ENCODE measurements around the gene OPN3. TPM values are rescaled to one million over a fixed set of nuclear protein-coding genes. Genes with fewer than 3 reads are reported as not detected.

Gene OPN3
- total RNA-seq, 1 donor from 2014 or later: 32.1 TPM

- Mint-ChIP-seq H3K27ac (peak overlapping the region; percentile 32), H3K4me1 (peaks cover 59% of the 10 kb centered on the region), H3K36me3 (ENCODE audit: low read depth) (peaks cover 35% of the 10 kb centered on the region), H3K27me3 (no peaks in the 10 kb centered on the region), H3K9me3 (no peaks in the 10 kb centered on the region), H3K4me3 (no peak overlapping the region)
- DNase-seq (no peak), ATAC-seq (ENCODE audit: low read depth) (no peak)
- POLR2A ChIA-PET: interaction anchor here (1.0 to 1.9 kb wide), 2 partner anchors 9 to 97 kb away, joined by 3 to 4 read pairs; partner anchors contain the start of gene KMO
- CTCF ChIA-PET: interaction anchor here (1.2 to 2.0 kb wide), 2 partner anchors 19 to 78 kb away, joined by 3 to 7 read pairs; no protein-coding TSS in a partner anchor
- TF ChIP-seq, protein P1, sequence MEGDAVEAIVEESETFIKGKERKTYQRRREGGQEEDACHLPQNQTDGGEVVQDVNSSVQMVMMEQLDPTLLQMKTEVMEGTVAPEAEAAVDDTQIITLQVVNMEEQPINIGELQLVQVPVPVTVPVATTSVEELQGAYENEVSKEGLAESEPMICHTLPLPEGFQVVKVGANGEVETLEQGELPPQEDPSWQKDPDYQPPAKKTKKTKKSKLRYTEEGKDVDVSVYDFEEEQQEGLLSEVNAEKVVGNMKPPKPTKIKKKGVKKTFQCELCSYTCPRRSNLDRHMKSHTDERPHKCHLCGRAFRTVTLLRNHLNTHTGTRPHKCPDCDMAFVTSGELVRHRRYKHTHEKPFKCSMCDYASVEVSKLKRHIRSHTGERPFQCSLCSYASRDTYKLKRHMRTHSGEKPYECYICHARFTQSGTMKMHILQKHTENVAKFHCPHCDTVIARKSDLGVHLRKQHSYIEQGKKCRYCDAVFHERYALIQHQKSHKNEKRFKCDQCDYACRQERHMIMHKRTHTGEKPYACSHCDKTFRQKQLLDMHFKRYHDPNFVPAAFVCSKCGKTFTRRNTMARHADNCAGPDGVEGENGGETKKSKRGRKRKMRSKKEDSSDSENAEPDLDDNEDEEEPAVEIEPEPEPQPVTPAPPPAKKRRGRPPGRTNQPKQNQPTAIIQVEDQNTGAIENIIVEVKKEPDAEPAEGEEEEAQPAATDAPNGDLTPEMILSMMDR (IDR thresholded peaks at IDR 0.05): no peak
- intact Hi-C loops (cut with micrococcal nuclease): no loop called here
Measured at GRCh38 chr1:241630005-241630404, 10.2 kb downstream of the OPN3 start.

DNA sequence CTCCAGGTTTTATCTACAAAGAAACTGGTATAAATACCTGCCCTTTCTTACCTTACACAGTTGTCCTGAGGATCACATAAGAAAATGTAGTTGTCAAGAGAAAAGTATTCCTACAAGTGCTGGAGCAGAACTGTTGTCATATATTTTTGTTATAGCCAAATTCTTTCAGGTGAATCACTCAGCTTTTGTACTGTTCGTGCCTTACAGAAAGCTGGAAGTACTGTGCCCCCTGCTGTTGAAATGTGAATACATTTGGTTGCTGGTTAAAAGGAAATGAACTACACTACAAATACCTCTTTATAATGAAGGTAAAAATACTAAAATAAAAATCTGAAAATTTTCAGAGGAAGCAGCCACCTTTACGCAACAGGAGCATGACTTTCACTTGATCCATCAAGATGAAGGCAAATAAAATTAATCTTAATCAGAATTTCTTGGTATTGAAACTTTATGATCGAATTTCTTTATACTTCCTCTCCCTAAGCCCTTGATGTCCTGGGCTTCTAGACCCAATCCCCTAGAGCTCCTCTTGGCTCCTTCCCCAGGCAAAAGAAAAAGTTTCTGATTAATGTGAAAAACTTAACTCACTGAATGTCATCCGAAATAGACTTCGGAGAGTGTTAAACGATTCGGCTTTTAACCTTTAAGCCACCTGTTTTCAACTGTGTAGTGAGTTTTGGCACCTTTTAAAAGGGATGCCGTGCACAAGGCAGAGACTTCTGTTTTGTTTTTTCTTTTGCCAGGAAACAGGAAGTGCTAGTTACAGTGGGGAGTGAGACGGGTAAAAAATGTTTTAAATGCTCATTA lies 12.5 kb downstream of the OPN3 start:
- Mint-ChIP-seq H3K9me3 (no peaks in the 10 kb centered on the region), H3K36me3 (ENCODE audit: low read depth) (peaks cover 28% of the 10 kb centered on the region), H3K4me1 (peaks cover 48% of the 10 kb centered on the region), H3K27ac (peak overlapping the region; percentile 86), H3K4me3 (peak overlapping the region; percentile 66), H3K27me3 (no peaks in the 10 kb centered on the region)
- intact Hi-C loops (cut with micrococcal nuclease): loop anchor here (1.0 to 5.0 kb wide), 5 partner anchors 13 to 895 kb away; partner anchors contain the start of genes CHML and OPN3
- POLR2A ChIA-PET: interaction anchor here (0.6 to 2.0 kb wide), 8 partner anchors 11 to 112 kb away, joined by 3 to 12 read pairs (median 5); partner anchors contain the start of genes CHML, KMO and OPN3
- CTCF ChIA-PET: interaction anchor here (0.9 to 2.9 kb wide), 10 partner anchors 10 to 358 kb away, joined by 3 to 49 read pairs (median 5); partner anchors contain the start of genes CHML, KMO and OPN3
- no peak for DNase-seq
- ATAC-seq (ENCODE audit: low read depth): peak; percentile 83
- TF ChIP-seq, protein P1 (IDR thresholded peaks at IDR 0.05): peak; percentile 17

DNA sequence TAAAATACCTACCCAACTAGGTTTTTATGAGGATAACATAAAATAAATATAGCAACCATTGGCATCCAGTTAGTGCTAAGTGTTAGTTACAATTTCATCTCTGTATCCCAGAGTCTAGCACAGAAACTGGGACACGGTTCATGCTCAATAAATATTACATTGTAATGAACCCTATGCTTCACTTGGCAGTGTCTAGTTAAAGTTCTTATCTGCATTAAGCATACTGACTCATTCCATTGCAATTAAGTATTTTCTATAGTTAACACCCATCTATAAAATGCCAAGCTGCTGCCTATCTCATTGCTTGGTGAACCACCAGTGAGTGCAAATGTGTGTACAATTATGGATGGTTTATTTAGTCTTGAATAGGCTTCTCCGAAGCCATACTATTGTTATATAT lies 15.2 kb downstream of the OPN3 start:
- no peaks in the 10 kb centered on the region for H3K27me3 Mint-ChIP-seq
- H3K4me1 Mint-ChIP-seq: peaks cover 35% of the 10 kb centered on the region
- TF ChIP-seq, protein P1 (IDR thresholded peaks at IDR 0.05): no peak
- ATAC-seq (ENCODE audit: low read depth) (no peak), DNase-seq (no peak)
- no peaks in the 10 kb centered on the region for H3K9me3 Mint-ChIP-seq
- intact Hi-C loops (cut with micrococcal nuclease): loop anchor here (5.0 kb wide), 1 partner anchor 893 kb away; no protein-coding TSS in a partner anchor
- H3K4me3 Mint-ChIP-seq: no peak overlapping the region
- H3K36me3 Mint-ChIP-seq (ENCODE audit: low read depth): peaks cover 28% of the 10 kb centered on the region
- ChIA-PET POLR2A (no interaction called here), CTCF (no interaction called here)
- no peak overlapping the region for H3K27ac Mint-ChIP-seq

GRCh38 chr1:241622669-241623068 lies 17.5 kb downstream of the OPN3 start:
- ATAC-seq (ENCODE audit: low read depth): no peak
- Mint-ChIP-seq H3K4me1 (peaks cover 16% of the 10 kb centered on the region), H3K27ac (no peak overlapping the region), H3K36me3 (ENCODE audit: low read depth) (peaks cover 32% of the 10 kb centered on the region), H3K27me3 (no peaks in the 10 kb centered on the region), H3K4me3 (no peak overlapping the region), H3K9me3 (no peaks in the 10 kb centered on the region)
- no peak for DNase-seq
- TF ChIP-seq, protein P1 (IDR thresholded peaks at IDR 0.05): no peak
- CTCF ChIA-PET: interaction anchor here (1.3 to 3.5 kb wide), 2 partner anchors 11 to 225 kb away, joined by 3 to 18 read pairs; no protein-coding TSS in a partner anchor
- POLR2A ChIA-PET: no interaction called here
- intact Hi-C loops (cut with micrococcal nuclease): no loop called here

DNA sequence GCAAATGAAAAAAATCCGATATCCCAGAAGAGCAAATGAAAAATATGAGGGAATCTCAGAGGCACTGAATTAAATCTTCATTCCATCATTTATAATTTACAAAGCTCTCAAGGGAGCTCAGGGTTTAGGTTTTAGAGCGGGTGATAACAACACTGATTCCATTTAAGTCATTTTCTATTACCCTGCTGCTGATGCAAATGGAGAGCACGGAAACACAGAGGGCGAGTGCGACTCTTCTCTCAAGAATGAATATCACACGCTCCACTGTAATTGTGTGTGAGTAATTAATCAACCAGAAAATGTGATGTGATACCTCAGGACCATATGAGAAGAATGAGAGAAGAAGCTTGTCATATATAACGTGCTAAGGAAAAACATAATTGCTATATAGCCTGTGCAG lies 22.7 kb downstream of the OPN3 start:
- no peaks in the 10 kb centered on the region for H3K27me3 Mint-ChIP-seq
- peaks cover 10% of the 10 kb centered on the region for H3K4me1 Mint-ChIP-seq
- peaks cover 27% of the 10 kb centered on the region for H3K36me3 Mint-ChIP-seq (ENCODE audit: low read depth)
- DNase-seq (no peak), ATAC-seq (ENCODE audit: low read depth) (no peak)
- TF ChIP-seq, protein P1 (IDR thresholded peaks at IDR 0.05): no peak
- intact Hi-C loops (cut with micrococcal nuclease): no loop called here
- H3K27ac Mint-ChIP-seq: no peak overlapping the region
- H3K9me3 Mint-ChIP-seq: no peaks in the 10 kb centered on the region
- POLR2A ChIA-PET: no interaction called here
- H3K4me3 Mint-ChIP-seq: no peak overlapping the region
- CTCF ChIA-PET: interaction anchor here (0.8 kb wide), 1 partner anchor 10 kb away, joined by 3 read pairs; no protein-coding TSS in a partner anchor
